HFFc6 (cell line): ENCODE measurements around the gene FAM110D. TPM values are rescaled to one million over a fixed set of nuclear protein-coding genes. Genes with fewer than 3 reads are reported as not detected.

Experiments
- DNase-seq: peaks from one replicate; pipeline ENCODE4 v3.0.0-alpha.2; 2018
- H3K27ac Mint-ChIP-seq: 2 replicates; pipeline ENCODE4 v1.8.0; 2020; ENCODE audit warnings: mild to moderate bottlenecking, mixed read lengths
- H3K27me3 Mint-ChIP-seq: 2 replicates; pipeline ENCODE4 v1.8.0; 2021; ENCODE audit warnings: mild to moderate bottlenecking, moderate library complexity, mixed read lengths; ENCODE audit not compliant: insufficient read depth
- H3K36me3 Mint-ChIP-seq: 2 replicates; pipeline ENCODE4 v1.8.0; 2021; ENCODE audit warnings: low read depth, mixed read lengths
- H3K4me1 Mint-ChIP-seq: 2 replicates; pipeline ENCODE4 v1.8.0; 2020; ENCODE audit warnings: low read depth, mixed read lengths
- H3K4me3 Mint-ChIP-seq: 2 replicates; pipeline ENCODE4 v1.8.0; 2020; ENCODE audit warnings: mild to moderate bottlenecking, moderate library complexity, mixed read lengths
- H3K9me3 Mint-ChIP-seq: 2 replicates; pipeline ENCODE4 v1.8.0; 2020; ENCODE audit warnings: mild to moderate bottlenecking, mixed read lengths
- CTCF ChIP-seq: fragments of 200-600 bp; sonication (generic); IDR thresholded peaks from 2 replicates; pipeline ENCODE4 v1.5.0; 2021; ENCODE audit warnings: antibody characterized with exemption, mild to moderate bottlenecking
- total RNA-seq, 6 experiments: library from RNA; stranded (reverse); fragmentation: NEBNext Ultra II Directional; extraction: Animal tissue kit (Norgen Biotek cat#: 25700); gene quantifications; 2 replicates in 1 of 6; 3 replicates in 5 of 6; pipeline ENCODE4 v1.2.3, GENCODE V29; 2021

The FAM110D gene
- total RNA-seq, 6 experiments from 2014 or later = not detected

GRCh38 chr1:26200413-26200812, 41.5 kb downstream of the FAM110D start:
- no peak for DNase-seq
- Mint-ChIP-seq H3K27me3 (peaks cover 36% of the 10 kb centered on the region), H3K4me3 (no peak overlapping the region), H3K27ac (no peak overlapping the region), H3K36me3 (no peaks in the 10 kb centered on the region), H3K9me3 (no peaks in the 10 kb centered on the region), H3K4me1 (peaks cover 15% of the 10 kb centered on the region)
- no peak for TF ChIP-seq CTCF

GRCh38 chr1:26203642-26204318, 44.9 kb downstream of the FAM110D start:
- Mint-ChIP-seq H3K36me3 (no peaks in the 10 kb centered on the region), H3K27ac (no peak overlapping the region), H3K4me1 (peaks cover 15% of the 10 kb centered on the region), H3K4me3 (no peak overlapping the region), H3K27me3 (peaks cover 36% of the 10 kb centered on the region), H3K9me3 (no peaks in the 10 kb centered on the region)
- no peak for DNase-seq
- no peak for TF ChIP-seq CTCF

- H3K27me3 Mint-ChIP-seq = peaks cover 21% of the 10 kb centered on the region
- no peaks in the 10 kb centered on the region for H3K36me3 Mint-ChIP-seq
- no peak for DNase-seq
- H3K27ac Mint-ChIP-seq = no peak overlapping the region
- no peak for TF ChIP-seq CTCF
- no peaks in the 10 kb centered on the region for H3K4me1 Mint-ChIP-seq
- H3K4me3 Mint-ChIP-seq = no peak overlapping the region
- H3K9me3 Mint-ChIP-seq = no peaks in the 10 kb centered on the region
Observed at GRCh38 chr1:26210147-26210870, 51.4 kb downstream of the FAM110D start.

- Mint-ChIP-seq H3K4me3 (no peak overlapping the region), H3K27me3 (peaks cover 26% of the 10 kb centered on the region), H3K36me3 (no peaks in the 10 kb centered on the region), H3K4me1 (no peaks in the 10 kb centered on the region), H3K27ac (no peak overlapping the region), H3K9me3 (no peaks in the 10 kb centered on the region)
- TF ChIP-seq CTCF = no peak
- DNase-seq = no peak
Observed at GRCh38 chr1:26212726-26213125, 53.8 kb downstream of the FAM110D start.

- no peak for DNase-seq
- Mint-ChIP-seq H3K4me3 (no peak overlapping the region), H3K27me3 (peaks cover 23% of the 10 kb centered on the region), H3K4me1 (no peaks in the 10 kb centered on the region), H3K9me3 (no peaks in the 10 kb centered on the region), H3K36me3 (no peaks in the 10 kb centered on the region), H3K27ac (no peak overlapping the region)
- no peak for TF ChIP-seq CTCF
Observed at GRCh38 chr1:26213335-26213905, 54.5 kb downstream of the FAM110D start.

Other genes starting within 250 kb of the FAM110D start
- gene PAFAH2, start 161.0 kb upstream of the FAM110D start, total RNA-seq = 10 to 100 TPM in 3 of 6 experiments, 1 to 10 TPM in 3; 9.4 to 14.0 (median 10.0) TPM
- gene EXTL1, start 137.3 kb upstream of the FAM110D start, total RNA-seq = 10 to 100 TPM in 3 of 6 experiments, 1 to 10 TPM in 3; 8.1 to 22.9 (median 9.4) TPM
- gene SLC30A2, start 113.0 kb upstream of the FAM110D start, total RNA-seq = not detected
- gene TRIM63, start 91.4 kb upstream of the FAM110D start, total RNA-seq = not detected
- gene PDIK1L, start 47.3 kb upstream of the FAM110D start, total RNA-seq = 1 to 10 TPM; 2.5 to 4.4 (median 3.8) TPM
- gene C1orf232, start 9.9 kb downstream of the FAM110D start, total RNA-seq = not detected
- 10 to 100 TPM; 33.5 to 46.3 (median 38.7) TPM for gene ZNF593, start 10.8 kb downstream of the FAM110D start, total RNA-seq
- gene ZNF593OS, start 12.8 kb downstream of the FAM110D start, total RNA-seq = not detected
- gene CNKSR1, start 18.4 kb downstream of the FAM110D start, total RNA-seq = under 1 TPM; 0.19 to 0.57 (median 0.33) TPM
- gene CATSPER4, start 31.5 kb downstream of the FAM110D start, total RNA-seq = not detected
- 1 to 10 TPM; 4.9 to 8.6 (median 8.4) TPM for gene CEP85, start 75.1 kb downstream of the FAM110D start, total RNA-seq
- 100 to 1,000 TPM; 731 to 914 (median 779) TPM for gene SH3BGRL3, start 121.0 kb downstream of the FAM110D start, total RNA-seq
- 10 to 100 TPM in 4 of 6 experiments, 1 to 10 TPM in 2; 9.5 to 11.9 (median 10.5) TPM for gene UBXN11, start 147.6 kb downstream of the FAM110D start, total RNA-seq
- not detected for gene CD52, start 158.9 kb downstream of the FAM110D start, total RNA-seq
- not detected for gene CRYBG2, start 195.1 kb downstream of the FAM110D start, total RNA-seq
- not detected for gene ZNF683, start 213.7 kb downstream of the FAM110D start, total RNA-seq